Esophagus squamous epithelium (tissue), 4 donors: ENCODE measurements around the gene MTA2.
A peak's percentile ranks its signal among the peaks of the same experiment; 100 is the strongest.

Source experiments
- POLR2A ChIP-seq, 4 donors: fragments of 450-650 bp; IDR thresholded peaks; one replicate each; pipeline ENCODE4 v1.6.1; 2017; ENCODE audit warnings: antibody characterized with exemption in 4 of 4, mild to moderate bottlenecking in 4 of 4, moderate library complexity in 3 of 4
- TF ChIP-seq, protein P1 (sequence below), 6 experiments: fragments of 450-650 bp in 4 of 6; fragments of 200-600 bp in 2 of 6; sonication (generic) in 2 of 6; IDR thresholded peaks; one replicate each; pipeline ENCODE4 v1.5.1; 2016 to 2019; ENCODE audit warnings: antibody characterized with exemption in 6 of 6, mild to moderate bottlenecking in 4 of 6, moderate library complexity in 4 of 6

DNA sequence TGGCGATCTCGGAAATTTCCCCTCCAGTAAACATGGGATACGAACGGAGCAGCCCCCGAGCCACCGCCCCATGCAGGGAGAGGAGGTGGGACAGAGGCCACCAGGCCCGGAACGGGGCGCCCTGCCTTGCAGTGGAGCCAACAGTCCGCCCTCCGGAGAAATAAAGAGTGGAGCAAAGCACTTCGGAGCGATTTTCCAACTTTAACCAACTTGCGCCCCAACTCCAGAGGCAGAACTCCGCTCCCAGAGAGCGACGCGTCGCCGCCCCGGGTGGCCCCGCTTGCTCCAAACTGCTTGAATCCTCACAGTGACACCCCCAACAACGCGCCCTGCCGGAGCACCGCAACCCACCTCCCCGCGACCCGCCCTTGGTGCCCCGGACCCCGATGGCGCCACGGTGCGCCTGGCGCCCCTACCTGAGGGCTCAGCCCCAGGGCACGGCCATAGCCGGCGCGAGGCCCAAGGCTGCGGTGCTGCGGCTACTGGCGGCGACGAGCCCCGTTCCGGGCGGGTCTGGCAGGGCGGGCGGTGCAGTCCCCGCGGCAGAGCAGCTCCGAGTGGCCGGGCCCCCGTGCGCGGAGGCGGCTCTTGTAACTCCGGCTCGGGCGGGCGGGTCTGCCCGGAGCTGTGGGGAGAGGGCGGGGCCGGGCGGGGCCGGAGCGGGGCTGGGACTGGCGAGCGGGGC lies 55.3 kb downstream of the MTA2 start, which contains the start of gene AHNAK:
- TF ChIP-seq, protein P1, sequence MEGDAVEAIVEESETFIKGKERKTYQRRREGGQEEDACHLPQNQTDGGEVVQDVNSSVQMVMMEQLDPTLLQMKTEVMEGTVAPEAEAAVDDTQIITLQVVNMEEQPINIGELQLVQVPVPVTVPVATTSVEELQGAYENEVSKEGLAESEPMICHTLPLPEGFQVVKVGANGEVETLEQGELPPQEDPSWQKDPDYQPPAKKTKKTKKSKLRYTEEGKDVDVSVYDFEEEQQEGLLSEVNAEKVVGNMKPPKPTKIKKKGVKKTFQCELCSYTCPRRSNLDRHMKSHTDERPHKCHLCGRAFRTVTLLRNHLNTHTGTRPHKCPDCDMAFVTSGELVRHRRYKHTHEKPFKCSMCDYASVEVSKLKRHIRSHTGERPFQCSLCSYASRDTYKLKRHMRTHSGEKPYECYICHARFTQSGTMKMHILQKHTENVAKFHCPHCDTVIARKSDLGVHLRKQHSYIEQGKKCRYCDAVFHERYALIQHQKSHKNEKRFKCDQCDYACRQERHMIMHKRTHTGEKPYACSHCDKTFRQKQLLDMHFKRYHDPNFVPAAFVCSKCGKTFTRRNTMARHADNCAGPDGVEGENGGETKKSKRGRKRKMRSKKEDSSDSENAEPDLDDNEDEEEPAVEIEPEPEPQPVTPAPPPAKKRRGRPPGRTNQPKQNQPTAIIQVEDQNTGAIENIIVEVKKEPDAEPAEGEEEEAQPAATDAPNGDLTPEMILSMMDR (IDR thresholded peaks at IDR 0.05) = peak in 1 of 6 experiments; percentile 3
- peak; percentile 39 to 97 (median 73) for TF ChIP-seq POLR2A (IDR thresholded peaks at IDR 0.05)
